PC-3 (cell line): Measurements from ENCODE around the gene TMEM59L. TPM values are rescaled to one million over a fixed set of nuclear protein-coding genes. Genes with fewer than 3 reads are reported as not detected.

ENCODE experiments used
- ATAC-seq: fragments of 200-7000 bp; cut with Tn5 transposase; 2 replicates; pipeline ENCODE4 v1.9.1; 2020; ENCODE audit warnings: mild to moderate bottlenecking, moderate library complexity
- BruUV-seq: library from RNA; stranded (reverse); fragments of 400-500 nt; replicated peaks from 2 replicates; lab custom pipeline; 2021; lab: Mats Ljungman, UMichigan
- CTCF ChIA-PET: fragments of 300-600 bp; sonication (Branson Sonifier 250); formaldehyde crosslinking; loops from one replicate; lab custom pipeline; 2022; ENCODE audit warnings: antibody characterized with exemption; lab: Charles Lee
- POLR2A ChIA-PET: fragments of 300-600 bp; sonication (Branson Sonifier 250); formaldehyde crosslinking; loops from one replicate; lab custom pipeline; 2022; ENCODE audit warnings: antibody characterized with exemption; ENCODE audit not compliant: unreplicated experiment; lab: Charles Lee
- DNase-seq: peaks from one replicate; pipeline ENCODE4 v3.0.0-alpha.2; 2015
- H2AFZ ChIP-seq: fragments of 300-600 bp; sonication (generic); 2 replicates; pipeline ENCODE4 v1.6.0; 2016; ENCODE audit warnings: antibody characterized with exemption, low read length
- H3F3A ChIP-seq: fragments of 300-600 bp; sonication (generic); one replicate; pipeline ENCODE4 v1.6.0; 2017; ENCODE audit warnings: antibody characterized with exemption, low read length, control low read depth, mild to moderate bottlenecking; ENCODE audit not compliant: unreplicated experiment
- H3K27ac ChIP-seq: fragments of 300-600 bp; sonication (generic); 2 replicates; pipeline ENCODE4 v1.5.1; 2016; ENCODE audit warnings: mild to moderate bottlenecking, low read length
- H3K27me3 ChIP-seq: fragments of 300-600 bp; sonication (generic); 2 replicates; pipeline ENCODE4 v1.6.1; 2016; ENCODE audit warnings: low read length, mixed read lengths
- H3K36me3 ChIP-seq: fragments of 300-600 bp; sonication (generic); 2 replicates; pipeline ENCODE4 v1.6.1; 2016; ENCODE audit warnings: low read depth, mixed run types, low read length, mixed read lengths
- H3K4me1 ChIP-seq: fragments of 300-600 bp; sonication (generic); 2 replicates; pipeline ENCODE4 v1.5.1; 2016; ENCODE audit warnings: low read length; ENCODE audit not compliant: insufficient read depth
- H3K4me2 ChIP-seq: fragments of 300-600 bp; sonication (generic); 2 replicates; pipeline ENCODE4 v1.6.0; 2016; ENCODE audit warnings: low read length
- H3K4me3 ChIP-seq: fragments of 300-600 bp; sonication (generic); 2 replicates; pipeline ENCODE4 v1.5.1; 2016; ENCODE audit warnings: mild to moderate bottlenecking, low read length, mixed read lengths
- H3K79me2 ChIP-seq: fragments of 300-600 bp; sonication (generic); 2 replicates; pipeline ENCODE4 v1.6.1; 2017; ENCODE audit warnings: low read length, mixed read lengths
- H3K9ac ChIP-seq: fragments of 300-600 bp; sonication (generic); 2 replicates; pipeline ENCODE4 v1.6.0; 2016; ENCODE audit warnings: mild to moderate bottlenecking, low read length
- H3K9me2 ChIP-seq: fragments of 300-600 bp; sonication (generic); replicated peaks from 2 replicates; pipeline ENCODE4 v1.6.1; 2016; ENCODE audit warnings: mixed run types, low read length, mixed read lengths
- H3K9me3 ChIP-seq: fragments of 300-600 bp; sonication (generic); 2 replicates; pipeline ENCODE4 v1.6.1; 2016; ENCODE audit warnings: low read length, mixed read lengths
- H4K20me1 ChIP-seq: fragments of 300-600 bp; sonication (generic); 2 replicates; pipeline ENCODE4 v1.6.1; 2016; ENCODE audit warnings: low read length, mixed read lengths
- CTCF ChIP-seq: fragments of 300-600 bp; sonication (generic); conservative IDR thresholded peaks from 2 replicates; pipeline ENCODE4 v1.5.1; 2017; ENCODE audit warnings: antibody characterized with exemption, low read depth, mild to moderate bottlenecking, low read length
- EZH2 ChIP-seq: fragments of 300-600 bp; sonication (generic); IDR thresholded peaks from one replicate; pipeline ENCODE4 v1.6.1; 2017; ENCODE audit warnings: antibody characterized with exemption, mild to moderate bottlenecking, low read length; ENCODE audit not compliant: unreplicated experiment
- EZH2phosphoT487 ChIP-seq: fragments of 300-600 bp; sonication (generic); IDR thresholded peaks from 2 replicates; pipeline ENCODE4 v1.6.1; 2018; ENCODE audit warnings: mild to moderate bottlenecking, antibody characterized with exemption, low read length, borderline replicate concordance
- intact Hi-C: fragments of 100-400 bp; cut with micrococcal nuclease; formaldehyde crosslinking; loops from 2 replicates; pipeline ENCODE4 v1.9.0; 2023
- total RNA-seq: library from RNA; depleted of rRNA; stranded (reverse); fragments of >200 nt; gene quantifications from 2 replicates; pipeline ENCODE4 v1.2.3, GENCODE V29; 2014

The TMEM59L gene
- total RNA-seq, 1 experiment from 2014 or later = 0.44 TPM

DNA sequence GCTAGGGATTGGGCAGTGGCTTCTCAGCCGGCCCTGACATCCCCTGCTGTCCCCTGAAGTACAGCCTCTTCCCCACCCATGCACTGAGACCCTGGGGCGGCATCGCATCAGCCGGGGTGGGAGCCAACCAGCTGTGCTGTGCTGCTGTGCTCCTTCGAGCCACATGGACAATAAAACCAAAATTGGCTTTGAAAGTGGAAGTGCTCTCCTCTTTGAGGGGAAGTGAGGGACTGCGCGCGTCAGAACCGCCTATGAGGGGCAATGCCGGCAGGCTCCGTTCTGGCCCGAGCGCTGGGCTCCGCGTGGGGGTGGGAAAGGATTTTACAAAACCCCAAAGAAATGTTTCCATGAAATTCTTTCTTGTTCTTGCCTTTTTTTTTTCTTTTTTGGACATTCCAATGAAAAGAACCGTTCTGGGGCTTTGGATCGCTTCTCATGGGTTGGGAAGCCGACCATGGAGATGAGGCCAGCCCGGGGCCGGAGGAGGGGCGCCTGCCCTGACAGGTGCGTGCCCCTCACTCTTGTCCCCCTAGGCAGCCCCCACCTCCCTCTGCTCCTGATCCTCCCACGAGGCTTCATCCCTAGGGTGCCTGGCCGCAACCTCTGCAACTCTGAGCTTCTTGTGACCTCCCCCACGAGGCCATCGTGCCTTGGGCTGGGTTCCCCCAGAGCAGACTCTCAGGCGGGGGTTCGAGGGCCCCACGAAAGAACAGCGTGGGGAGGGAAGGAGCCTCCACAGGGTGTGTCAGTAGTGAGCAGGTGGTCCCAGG lies 46.8 kb downstream of the TMEM59L start:
- Histone ChIP-seq H3K79me2 (no peaks in the 10 kb centered on the region), H3K9me3 (no peaks in the 10 kb centered on the region), H3K9ac (no peak overlapping the region), H3K4me3 (no peak overlapping the region), H3K27me3 (no peaks in the 10 kb centered on the region), H2AFZ (no peak overlapping the region), H3K4me2 (no peak overlapping the region), H3K36me3 (no peaks in the 10 kb centered on the region), H3K4me1 (no peaks in the 10 kb centered on the region), H3K27ac (no peak overlapping the region), H3K9me2 (no peaks in the 10 kb centered on the region), H3F3A (no peaks in the 10 kb centered on the region), H4K20me1 (no peaks in the 10 kb centered on the region)
- ChIA-PET POLR2A (no interaction called here), CTCF (no interaction called here)
- BruUV-seq = no TSS peak
- no peak for TF ChIP-seq EZH2phosphoT487
- no peak for TF ChIP-seq CTCF
- intact Hi-C loops = no loop called here
- no peak for ATAC-seq
- no peak for DNase-seq

GRCh38 chr19:18660051-18660910 lies 47.6 kb downstream of the TMEM59L start:
- Histone ChIP-seq H3K9me2 (no peaks in the 10 kb centered on the region), H3K27me3 (no peaks in the 10 kb centered on the region), H3K36me3 (no peaks in the 10 kb centered on the region), H3K27ac (no peak overlapping the region), H3K4me3 (no peak overlapping the region), H3K9ac (no peak overlapping the region), H3K79me2 (no peaks in the 10 kb centered on the region), H3F3A (no peaks in the 10 kb centered on the region), H4K20me1 (no peaks in the 10 kb centered on the region), H3K4me2 (no peak overlapping the region), H3K9me3 (no peaks in the 10 kb centered on the region), H2AFZ (no peak overlapping the region), H3K4me1 (no peaks in the 10 kb centered on the region)
- no TSS peak for BruUV-seq
- no peak for TF ChIP-seq CTCF
- TF ChIP-seq EZH2 = no peak
- no peak for TF ChIP-seq EZH2phosphoT487
- CTCF ChIA-PET = no interaction called here
- POLR2A ChIA-PET = no interaction called here
- ATAC-seq (peak; percentile 77), DNase-seq (no peak)
- intact Hi-C loops = no loop called here
